Ectodermal cell (in vitro differentiated cells): Measurements from ENCODE around the gene CDK5R1. TPM values are rescaled to one million over a fixed set of nuclear protein-coding genes. Genes with fewer than 3 reads are reported as not detected.
A peak's percentile ranks its signal among the peaks of the same experiment; 100 is the strongest.

Source experiments
- H3K27ac ChIP-seq: 2 replicates; pipeline ENCODE4 v1.7.0; 2013; ENCODE audit warnings: mild to moderate bottlenecking, low read depth, low read length; ENCODE audit not compliant: insufficient read depth, poor library complexity, severe bottlenecking
- H3K27me3 ChIP-seq: 2 replicates; pipeline ENCODE4 v1.7.0; 2013; ENCODE audit warnings: mild to moderate bottlenecking, low read length; ENCODE audit not compliant: insufficient read depth, control insufficient read depth, poor library complexity, severe bottlenecking
- H3K36me3 ChIP-seq: one replicate; pipeline ENCODE4 v1.7.0; 2013; ENCODE audit warnings: low read length; ENCODE audit not compliant: control insufficient read depth, insufficient read depth
- H3K4me1 ChIP-seq: one replicate; pipeline ENCODE4 v1.7.0; 2013; ENCODE audit warnings: low read length; ENCODE audit not compliant: control insufficient read depth, insufficient read depth
- H3K4me3 ChIP-seq: 2 replicates; pipeline ENCODE4 v1.7.0; 2013; ENCODE audit warnings: low read depth, low read length, control low read depth; ENCODE audit not compliant: insufficient read depth
- H3K9me3 ChIP-seq: 2 replicates; pipeline ENCODE4 v1.7.0; 2013; ENCODE audit warnings: mild to moderate bottlenecking, low read length, moderate library complexity; ENCODE audit not compliant: control insufficient read depth
- WGBS, 2 experiments: methylation state at CpG; one replicate each; pipeline ENCODE4 v1.1.7; 2013; ENCODE audit warnings: missing lambda C conversion rate in 2 of 2; 5-methylcytosine and 5-hydroxymethylcytosine counted together
- polyA plus RNA-seq, 4 experiments: library from polyadenylated mRNA; stranded (reverse); fragments of 50-300 nt; gene quantifications; one replicate each; pipeline ENCODE4 v1.2.3, GENCODE V29; 2013

CDK5R1 gene
- polyA plus RNA-seq (2013, experiment 1 of 4): 17.9 TPM
- 13.2 TPM for polyA plus RNA-seq (2013, experiment 2 of 4)
- 12.9 TPM for polyA plus RNA-seq (2013, experiment 3 of 4)
- 13.2 TPM for polyA plus RNA-seq (2013, experiment 4 of 4)

DNA sequence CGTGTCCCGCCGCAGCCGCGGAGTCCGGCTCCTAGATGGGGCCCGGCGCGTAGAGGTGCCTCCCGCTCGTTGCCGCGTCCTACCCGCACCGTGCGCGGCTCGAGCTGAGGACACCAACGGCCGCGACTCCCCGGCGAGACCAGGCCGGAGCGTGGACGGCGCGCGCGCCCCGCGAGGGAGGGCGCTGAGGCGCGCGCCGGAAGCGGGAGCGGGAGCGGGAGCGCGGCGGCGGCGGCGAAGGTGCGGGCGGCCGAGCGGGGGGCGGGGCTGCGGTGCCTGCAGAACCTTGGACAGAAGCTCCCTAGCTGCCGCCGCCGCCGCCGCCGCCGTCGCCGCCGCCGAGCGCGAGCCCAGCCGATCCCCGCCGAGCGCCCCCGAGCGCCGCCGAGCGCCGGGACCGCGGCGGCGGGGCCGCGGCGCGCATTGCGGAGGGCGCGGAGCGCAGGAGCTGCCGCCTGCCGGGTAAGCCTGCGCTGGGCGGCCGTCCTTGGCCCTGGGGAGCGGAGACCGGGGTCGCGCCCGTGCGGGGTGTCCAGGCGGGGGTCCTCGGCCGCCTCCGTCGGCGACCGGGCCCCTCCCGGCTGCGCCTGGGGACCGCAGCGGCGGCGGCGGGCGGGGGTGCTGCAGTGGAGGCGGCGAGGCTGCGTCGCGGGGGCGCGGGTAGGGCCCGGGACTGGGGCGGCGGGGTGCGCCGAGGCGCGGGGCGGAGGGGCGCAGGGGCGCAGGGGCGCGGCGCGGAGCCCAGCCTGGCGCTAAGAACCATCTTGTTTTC lies at the start of gene CDK5R1:
CDK5R1 (plus strand) TSS at position 293 of the 772 bp plus-strand sequence. CDS start 628 bp downstream, outside the sequence.
- peak within 1 kb of the TSS; percentile 76 for H3K27ac ChIP-seq

DNA sequence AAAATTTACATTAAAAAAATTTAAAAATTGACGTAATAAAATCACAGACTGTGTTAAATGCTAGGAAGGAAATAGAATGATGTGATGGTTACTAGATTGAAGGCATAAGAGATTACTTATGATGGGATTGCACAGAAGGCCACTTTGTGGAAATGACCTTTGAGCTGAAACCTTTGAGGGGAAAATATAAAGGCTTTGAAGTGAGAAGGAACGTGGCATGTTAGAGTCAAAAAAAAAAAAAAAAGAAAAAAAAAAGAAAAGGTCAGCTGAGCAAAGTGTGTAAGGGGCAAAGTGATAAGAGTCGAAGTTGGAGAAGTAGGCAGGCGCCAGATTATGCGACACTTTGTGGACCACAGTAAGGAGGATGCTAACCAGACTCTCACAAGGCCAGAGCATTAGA lies 46.1 kb upstream of the CDK5R1 start:
- Histone ChIP-seq H3K27ac (no peak overlapping the region), H3K9me3 (no peaks in the 10 kb centered on the region), H3K36me3 (no peaks in the 10 kb centered on the region), H3K27me3 (no peaks in the 10 kb centered on the region), H3K4me1 (peaks cover 4% of the 10 kb centered on the region), H3K4me3 (no peak overlapping the region)
- WGBS, 2 experiments: 93 to 95% methylated on average over 5 of the region's 5 CpGs

More for the DNA sequence above, at the start of gene CDK5R1:
- peaks cover 42% of the 10 kb centered on the region for H3K4me1 ChIP-seq
- H3K4me3 ChIP-seq: peak within 1 kb of the TSS; percentile 64
- H3K9me3 ChIP-seq: no peaks in the 10 kb centered on the region
- peaks cover 7% of the 10 kb centered on the region for H3K36me3 ChIP-seq
- H3K27me3 ChIP-seq: no peaks in the 10 kb centered on the region
- 0% methylated on average over 135 of the region's 135 CpGs for WGBS, 2 experiments

DNA sequence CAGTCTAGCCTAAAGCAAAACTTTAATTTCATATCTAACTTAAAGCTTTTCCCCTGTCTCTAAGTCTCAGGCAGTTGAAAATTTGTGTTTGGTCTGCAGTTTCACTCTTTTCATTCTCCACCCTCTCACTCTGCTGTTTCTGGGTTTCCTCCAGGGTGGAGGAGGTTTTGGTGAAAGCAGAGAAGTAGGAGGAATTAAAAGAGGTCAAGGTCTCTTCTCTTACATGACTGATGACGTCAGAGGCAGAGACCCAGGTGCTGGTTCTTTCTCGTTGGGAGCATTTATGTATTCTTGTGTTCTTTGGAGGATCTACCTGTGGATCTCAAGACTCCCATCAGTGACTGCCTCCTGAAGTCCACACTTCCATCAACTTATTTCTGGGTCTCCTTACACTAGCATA lies 44.9 kb upstream of the CDK5R1 start:
- Histone ChIP-seq H3K27ac (no peak overlapping the region), H3K36me3 (no peaks in the 10 kb centered on the region), H3K4me1 (peaks cover 14% of the 10 kb centered on the region), H3K4me3 (no peak overlapping the region), H3K27me3 (no peaks in the 10 kb centered on the region), H3K9me3 (no peaks in the 10 kb centered on the region)
- WGBS, 2 experiments: 74 to 87% methylated on average over 2 of the region's 2 CpGs

DNA sequence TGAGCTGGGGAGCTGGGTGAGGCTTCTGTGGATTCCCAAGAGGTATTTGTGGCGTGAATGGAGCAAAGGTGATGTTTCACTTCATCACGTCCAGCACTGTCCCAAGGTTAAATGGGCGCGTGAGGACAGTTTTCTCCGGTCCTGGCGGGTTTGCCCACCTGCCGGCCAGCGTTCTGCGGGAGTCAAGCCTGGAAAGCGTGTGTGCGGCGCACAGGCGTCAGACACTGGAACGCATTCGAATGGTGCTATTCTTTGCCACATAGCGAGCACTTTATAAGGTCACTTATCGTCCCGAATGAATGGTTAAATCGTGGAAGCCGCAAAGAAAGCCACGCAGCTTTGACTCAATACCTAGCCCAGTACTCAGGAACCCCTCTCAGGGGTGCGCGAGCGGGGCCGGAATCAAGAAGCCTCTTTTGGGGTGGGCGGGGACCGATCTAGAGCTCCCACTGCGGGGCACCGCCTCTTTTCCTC lies 42.9 kb upstream of the CDK5R1 start:
- 34 to 36% methylated on average over 29 of the region's 29 CpGs for WGBS, 2 experiments
- no peaks in the 10 kb centered on the region for H3K9me3 ChIP-seq
- H3K36me3 ChIP-seq: peaks cover 9% of the 10 kb centered on the region
- H3K27ac ChIP-seq: no peak overlapping the region
- H3K4me3 ChIP-seq: peak overlapping the region; percentile 99
- no peaks in the 10 kb centered on the region for H3K27me3 ChIP-seq
- peaks cover 14% of the 10 kb centered on the region for H3K4me1 ChIP-seq

DNA sequence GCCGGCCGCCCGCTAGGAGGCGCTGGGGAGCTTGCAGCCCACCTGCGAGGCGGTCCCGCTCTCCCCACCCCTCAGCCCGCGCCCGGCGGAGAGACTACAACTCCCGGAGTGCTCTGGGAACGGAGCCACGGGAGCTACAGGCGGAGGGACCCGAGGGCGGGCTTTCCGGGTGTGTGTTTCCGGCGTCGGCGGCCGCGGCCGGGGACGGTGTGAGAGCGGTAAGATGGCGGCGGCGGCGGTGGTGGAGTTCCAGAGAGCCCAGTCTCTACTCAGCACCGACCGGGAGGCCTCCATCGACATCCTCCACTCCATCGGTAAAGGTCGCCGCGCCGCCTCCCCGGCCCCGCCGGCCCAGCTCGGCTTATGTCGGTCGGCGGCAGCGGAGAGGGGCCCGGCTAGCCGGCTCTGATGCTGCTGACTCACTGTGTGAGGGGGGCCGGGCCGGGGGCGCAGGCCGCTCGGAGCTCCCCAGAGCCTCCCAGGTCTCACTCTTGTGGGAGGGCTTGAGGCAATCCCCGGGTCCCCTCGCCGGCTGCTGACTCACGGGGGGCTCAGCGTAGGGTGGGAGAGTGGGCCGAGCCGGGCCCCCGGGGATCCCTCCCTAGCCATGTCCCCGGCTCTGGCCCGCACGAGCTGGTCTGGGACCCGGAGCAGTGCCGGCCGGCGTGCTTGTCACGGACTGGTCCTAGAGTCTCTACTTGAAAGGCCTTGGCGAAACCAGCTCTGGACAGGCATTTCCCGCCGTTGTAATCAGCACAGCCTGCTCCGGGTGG lies 42.3 kb upstream of the CDK5R1 start, which contains the start of gene PSMD11:
PSMD11 (plus strand) TSS at position 210 of the 773 bp plus-strand sequence; CDS start at position 224, 14 bp downstream.
- Histone ChIP-seq H3K27me3 (no peaks in the 10 kb centered on the region), H3K9me3 (no peaks in the 10 kb centered on the region), H3K27ac (peak within 1 kb of the TSS; percentile 85), H3K4me3 (peak within 1 kb of the TSS; percentile 99), H3K36me3 (peaks cover 15% of the 10 kb centered on the region), H3K4me1 (peaks cover 14% of the 10 kb centered on the region)
- WGBS, 2 experiments: 0 to 1% methylated on average over 74 of the region's 74 CpGs

DNA sequence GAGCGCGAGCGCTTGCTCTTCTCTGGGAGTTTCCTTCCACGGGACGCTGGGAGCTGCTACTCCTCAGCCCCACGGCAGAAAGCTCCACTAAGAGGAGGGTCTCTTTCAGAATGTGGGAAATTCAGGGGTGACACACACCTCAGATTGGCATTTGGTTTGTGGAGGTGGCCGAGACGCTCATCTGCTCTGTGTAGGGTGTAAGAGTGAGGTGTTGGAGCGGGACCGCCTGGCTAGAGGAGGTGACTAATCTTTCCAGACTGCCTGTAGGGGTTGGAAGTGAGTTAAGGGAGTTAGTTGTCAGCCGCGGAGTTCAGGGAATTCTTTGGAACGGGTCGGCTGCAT lies 41.7 kb upstream of the CDK5R1 start:
- H3K27me3 ChIP-seq: no peaks in the 10 kb centered on the region
- 1 to 2% methylated on average over 14 of the region's 14 CpGs for WGBS, 2 experiments
- H3K4me1 ChIP-seq: peaks cover 14% of the 10 kb centered on the region
- H3K27ac ChIP-seq: peak overlapping the region; percentile 85
- H3K36me3 ChIP-seq: peaks cover 20% of the 10 kb centered on the region
- H3K9me3 ChIP-seq: no peaks in the 10 kb centered on the region
- H3K4me3 ChIP-seq: peak overlapping the region; percentile 99

DNA sequence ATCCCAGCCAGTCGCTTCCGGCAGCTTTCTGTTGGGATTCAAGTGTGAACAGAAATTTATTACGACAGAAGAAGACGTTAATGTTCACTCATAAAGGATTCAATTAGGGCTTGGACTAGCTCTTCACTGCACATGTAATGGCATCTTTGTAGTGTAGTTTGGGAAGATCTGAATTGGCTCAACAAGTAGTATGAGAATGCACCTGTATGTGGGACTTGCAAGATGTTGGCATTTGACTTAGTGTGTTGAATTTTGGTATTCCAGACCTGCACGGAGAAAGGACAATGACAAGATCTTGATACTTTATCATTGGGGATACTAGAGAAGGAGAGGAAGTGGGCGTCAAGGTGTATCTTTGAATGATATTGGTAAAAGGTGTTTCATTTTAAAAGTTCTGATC lies 41.3 kb upstream of the CDK5R1 start:
- Histone ChIP-seq H3K4me3 (peak overlapping the region; percentile 99), H3K27ac (no peak overlapping the region), H3K27me3 (no peaks in the 10 kb centered on the region), H3K4me1 (peaks cover 14% of the 10 kb centered on the region), H3K36me3 (peaks cover 21% of the 10 kb centered on the region), H3K9me3 (no peaks in the 10 kb centered on the region)
- WGBS, 2 experiments: 23 to 32% methylated on average over 6 of the region's 6 CpGs

DNA sequence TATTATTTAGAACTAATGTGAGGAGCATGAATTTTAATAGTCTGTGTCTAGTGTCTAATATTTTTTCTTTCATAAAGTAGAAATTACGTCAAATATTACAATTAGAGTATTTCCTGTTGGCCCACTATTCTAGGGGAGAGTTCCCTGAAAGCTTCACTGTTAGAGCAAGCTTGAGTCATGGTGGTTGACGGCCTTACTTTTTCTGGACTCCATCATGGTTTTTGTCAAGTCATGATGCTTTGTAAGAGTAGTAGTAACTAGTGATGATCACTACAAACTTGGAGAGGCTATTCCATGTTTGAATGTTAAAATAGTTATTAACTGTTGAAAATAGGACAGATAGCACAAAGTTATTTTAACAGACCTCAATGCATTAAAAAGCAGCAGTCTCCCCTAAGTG lies 40.8 kb upstream of the CDK5R1 start:
- peak overlapping the region; percentile 99 for H3K4me3 ChIP-seq
- peaks cover 22% of the 10 kb centered on the region for H3K36me3 ChIP-seq

DNA sequence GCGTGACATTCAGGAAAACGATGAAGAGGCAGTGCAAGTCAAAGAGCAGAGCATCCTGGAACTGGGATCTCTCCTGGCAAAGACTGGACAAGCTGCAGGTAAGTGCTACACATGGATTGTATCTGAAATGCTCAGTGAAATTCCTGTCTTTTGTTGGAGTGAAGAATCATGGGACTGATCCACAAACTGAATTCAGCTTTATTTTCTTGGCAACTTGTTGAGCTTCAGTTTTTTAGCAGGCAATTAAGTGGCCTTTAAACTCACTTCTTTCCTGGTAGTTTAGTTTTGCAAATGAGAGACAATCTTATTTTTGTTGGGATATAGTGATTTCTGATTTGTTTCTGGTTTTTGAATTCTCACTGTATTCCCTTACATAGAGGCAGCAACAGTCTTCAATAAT lies 39.8 kb upstream of the CDK5R1 start:
- Histone ChIP-seq H3K4me1 (peaks cover 14% of the 10 kb centered on the region), H3K9me3 (no peaks in the 10 kb centered on the region), H3K27me3 (no peaks in the 10 kb centered on the region), H3K4me3 (no peak overlapping the region), H3K36me3 (peaks cover 31% of the 10 kb centered on the region), H3K27ac (no peak overlapping the region)
- 95 to 97% methylated on average over 2 of the region's 2 CpGs for WGBS, 2 experiments

More for the DNA sequence above, 40.8 kb upstream of the CDK5R1 start:
- Histone ChIP-seq H3K4me1 (peaks cover 14% of the 10 kb centered on the region), H3K9me3 (no peaks in the 10 kb centered on the region), H3K27me3 (no peaks in the 10 kb centered on the region), H3K27ac (no peak overlapping the region)
- WGBS, 2 experiments: 78 to 94% methylated on average over 2 of the region's 2 CpGs

DNA sequence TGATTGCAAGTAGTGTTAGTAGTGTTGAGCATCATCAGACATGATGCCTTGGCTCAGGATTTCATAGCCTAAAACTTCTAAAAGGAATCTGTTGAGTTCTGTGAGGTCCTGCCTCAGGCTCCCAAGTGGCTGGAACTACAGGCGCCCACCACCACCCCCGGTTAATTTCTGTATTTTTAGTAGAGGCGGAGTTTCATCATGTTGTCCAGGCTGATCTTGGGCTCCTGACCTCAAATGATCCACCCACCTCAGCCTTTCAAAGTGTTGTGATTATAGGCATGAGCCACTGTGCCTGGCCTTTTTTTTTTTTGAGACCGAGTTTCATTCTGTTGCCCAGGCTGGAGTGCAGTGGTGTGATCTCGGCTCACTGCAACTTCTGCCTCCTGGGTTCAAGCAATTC lies 36.8 kb upstream of the CDK5R1 start:
- WGBS, 2 experiments: 96 to 97% methylated on average over 5 of the region's 5 CpGs

More for the DNA sequence above, 36.8 kb upstream of the CDK5R1 start:
- Histone ChIP-seq H3K4me1 (peaks cover 14% of the 10 kb centered on the region), H3K36me3 (peaks cover 53% of the 10 kb centered on the region), H3K27ac (no peak overlapping the region), H3K4me3 (no peak overlapping the region), H3K27me3 (no peaks in the 10 kb centered on the region), H3K9me3 (no peaks in the 10 kb centered on the region)
